ENCODE results near the gene JCHAIN.
"Not testable (repeated sequence)": the region's sequence is repeated elsewhere in the genome, so short reads cannot be mapped to it uniquely, and the experiment has no call there.

Gene JCHAIN

DNA sequence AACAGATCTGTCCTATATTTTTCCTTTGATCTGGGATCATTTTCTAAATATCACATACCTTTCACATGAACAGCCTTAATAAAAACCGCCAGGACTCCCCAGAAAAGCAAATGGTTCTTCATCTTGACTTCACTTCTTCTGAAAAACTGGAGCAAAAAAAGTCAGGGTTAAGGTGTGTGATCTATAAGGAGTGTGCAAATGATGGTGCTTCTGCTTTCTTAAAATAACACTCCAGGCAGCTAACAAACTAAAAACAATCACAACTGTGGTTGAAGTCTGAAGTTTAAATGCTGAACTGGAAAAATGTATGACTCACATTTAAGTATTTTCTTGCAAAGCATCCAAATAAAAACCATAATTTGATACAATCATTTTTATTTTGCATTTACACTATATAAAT, at the start of gene JCHAIN:
TSS of gene JCHAIN (minus strand) at position 140 of the 400 bp plus-strand sequence. CDS start at position 122, 18 bp downstream.
- DNase-seq (ENCODE audit: low spot score), result no peak

DNA sequence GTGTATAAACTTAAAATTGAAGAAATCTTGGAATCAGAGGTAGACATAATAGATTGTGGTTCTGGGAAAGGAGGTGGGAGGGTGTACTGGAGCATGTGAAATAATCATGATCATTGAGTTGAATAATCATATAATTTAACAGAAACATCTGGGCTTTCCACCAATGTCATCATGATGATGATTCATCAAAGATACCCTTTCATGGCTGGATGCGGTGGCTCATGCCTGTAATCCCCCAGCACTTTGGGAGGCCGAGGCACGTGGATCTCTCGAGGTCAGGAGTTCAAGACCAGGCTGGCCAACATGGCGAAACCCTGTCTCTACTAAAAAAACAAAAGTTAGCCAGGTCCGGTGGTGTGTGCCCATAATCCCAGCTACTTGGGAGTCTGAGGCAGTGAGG, 48.8 kb upstream of the JCHAIN start:
- peak; percentile 80 for DNase-seq (ENCODE audit: low spot score)

DNA sequence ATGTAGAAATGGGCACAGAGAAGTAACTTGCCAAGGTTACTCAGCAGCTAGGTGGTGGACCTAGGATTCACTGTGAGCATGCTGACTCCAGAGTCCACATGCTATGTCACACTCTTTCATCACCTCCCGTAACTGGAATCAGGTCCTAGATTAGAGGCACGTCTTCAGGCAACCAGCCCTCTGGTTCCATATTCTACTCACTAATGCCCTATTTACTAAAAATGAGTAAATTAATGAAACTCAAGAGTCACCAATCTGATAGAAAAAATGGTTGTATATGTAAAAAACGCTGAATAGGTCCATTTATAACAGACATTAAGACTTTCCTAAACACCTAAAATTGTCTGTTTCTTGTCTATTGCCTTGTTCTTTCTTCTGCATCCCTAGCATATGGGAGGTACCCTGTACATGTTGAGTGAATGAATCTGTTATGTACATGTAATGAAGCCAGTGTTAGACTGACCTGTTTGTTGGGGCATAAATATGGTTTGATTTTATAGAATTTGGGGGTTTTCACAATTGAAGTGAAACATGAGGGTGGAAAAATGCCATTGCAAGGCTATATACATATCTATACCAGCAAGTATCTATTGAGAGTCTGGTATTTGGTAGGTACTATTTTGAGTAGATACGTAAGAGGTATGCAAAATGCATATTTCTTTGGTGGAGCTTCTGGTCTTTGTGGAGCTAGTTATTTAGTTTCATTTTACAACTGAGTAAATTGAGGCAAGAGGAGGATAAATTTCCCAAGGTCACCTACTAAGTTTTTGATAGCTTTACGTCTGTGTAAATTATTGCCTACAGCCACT, 48.0 kb upstream of the JCHAIN start:
- DNase-seq (ENCODE audit: low spot score), result peak; percentile 68

DNA sequence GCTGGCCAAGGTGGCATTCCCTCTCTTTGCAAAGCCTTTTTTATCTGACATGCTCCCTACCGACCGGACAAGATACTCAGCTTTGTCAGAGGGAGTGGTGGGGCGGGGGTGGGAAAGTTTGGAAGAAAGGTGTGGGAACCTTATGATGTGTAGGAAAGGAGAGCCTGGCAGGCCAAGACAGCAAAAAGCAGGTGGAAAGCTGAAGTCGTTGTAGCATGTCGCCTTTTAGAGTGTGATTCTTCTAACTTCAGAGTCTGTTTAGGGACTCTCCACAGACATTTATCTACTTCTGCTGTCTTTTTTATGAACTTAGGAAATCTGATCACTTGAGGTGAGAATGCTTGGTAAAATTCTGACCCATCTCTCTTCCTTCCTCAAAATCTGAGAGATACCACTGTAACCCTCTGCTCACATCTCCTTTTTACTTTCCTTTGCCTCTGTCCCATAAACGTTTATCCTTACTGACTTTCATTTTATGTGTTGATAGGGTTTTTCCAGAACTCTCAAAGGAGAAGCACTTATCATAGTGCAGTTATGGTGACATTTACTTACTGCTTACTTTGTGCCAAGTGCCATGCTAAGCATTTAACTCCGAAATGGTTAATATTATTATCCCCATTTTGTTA, 47.3 kb upstream of the JCHAIN start:
- no peak for DNase-seq (ENCODE audit: low spot score)

DNA sequence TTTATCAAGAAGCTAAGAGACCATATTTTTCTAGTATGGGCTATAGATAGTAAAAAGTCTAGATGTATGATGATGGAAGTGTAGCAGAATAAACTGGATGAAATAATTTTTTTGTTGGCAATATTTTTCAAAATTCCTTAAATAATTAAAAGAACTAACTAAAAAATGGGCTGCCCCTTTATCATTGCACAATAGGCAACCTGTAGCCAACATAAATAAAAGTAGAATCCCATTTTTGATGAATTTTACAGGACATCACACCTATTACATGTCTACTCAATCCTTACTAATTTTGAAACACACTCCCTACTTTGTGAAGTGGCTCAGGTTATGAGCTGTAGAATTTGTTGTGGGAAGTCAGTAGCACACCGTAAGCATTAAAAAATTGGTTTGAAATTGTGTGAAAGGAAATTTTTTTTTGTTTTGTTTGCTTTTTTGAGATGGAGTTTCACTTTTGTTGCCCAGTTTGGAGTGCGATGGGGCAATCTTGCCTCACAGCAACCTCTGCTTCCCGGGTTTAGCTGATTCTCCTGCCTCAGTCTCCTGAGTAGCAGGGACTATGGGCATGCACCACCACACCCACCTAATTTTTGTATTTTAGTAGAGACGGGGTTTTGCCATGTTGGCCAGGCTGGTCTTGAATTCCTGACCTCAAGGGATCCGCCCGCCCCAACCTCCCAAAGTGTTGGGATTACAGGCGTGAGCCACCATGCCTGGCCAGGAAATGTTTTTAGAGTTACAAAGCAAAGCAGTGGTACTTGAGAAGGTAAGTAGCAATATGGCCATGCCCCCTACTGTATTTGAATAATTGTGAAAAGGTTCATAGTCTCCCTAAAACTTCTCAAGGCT, 46.5 kb upstream of the JCHAIN start:
- DNase-seq (ENCODE audit: low spot score), result no peak

DNA sequence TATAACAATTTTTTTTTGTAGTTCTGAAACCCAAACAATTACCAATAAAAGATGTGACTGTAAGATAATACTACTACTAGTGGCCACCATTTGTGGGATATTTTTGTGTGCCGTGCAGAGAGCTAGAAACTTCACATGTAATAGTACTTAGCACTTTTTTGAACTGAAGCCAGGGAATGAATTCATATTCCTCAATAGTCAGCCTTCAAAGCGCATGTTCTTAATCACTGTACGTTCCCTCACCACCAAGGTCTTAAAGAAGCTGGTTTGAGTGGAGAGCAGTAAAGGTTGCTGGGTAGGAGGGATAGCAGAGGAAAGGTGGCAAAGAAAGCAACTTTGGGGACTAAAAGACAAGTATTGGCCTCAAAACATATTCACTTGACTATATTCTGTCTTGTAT, 45.8 kb upstream of the JCHAIN start:
- no peak for DNase-seq (ENCODE audit: low spot score)

DNA sequence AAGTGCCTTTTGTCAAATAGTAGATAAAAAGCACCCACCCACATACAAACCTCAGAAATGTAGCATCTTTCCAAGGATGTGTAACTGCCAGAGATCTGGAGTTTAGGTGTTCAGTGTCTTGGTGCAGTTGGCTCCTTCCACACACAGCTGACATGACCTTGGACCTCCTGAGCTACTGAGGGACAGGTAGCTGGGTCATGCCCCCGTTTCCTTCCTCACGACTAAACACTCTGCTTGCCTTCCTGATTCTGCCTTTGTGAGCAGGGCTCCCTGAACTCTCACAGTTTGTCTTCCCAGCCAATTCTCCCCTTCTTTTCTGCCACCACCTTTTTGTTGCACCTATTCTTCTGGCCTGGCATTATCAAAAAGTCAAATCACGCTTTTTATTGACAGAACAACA, 45.3 kb upstream of the JCHAIN start:
- no peak for DNase-seq (ENCODE audit: low spot score)

DNA sequence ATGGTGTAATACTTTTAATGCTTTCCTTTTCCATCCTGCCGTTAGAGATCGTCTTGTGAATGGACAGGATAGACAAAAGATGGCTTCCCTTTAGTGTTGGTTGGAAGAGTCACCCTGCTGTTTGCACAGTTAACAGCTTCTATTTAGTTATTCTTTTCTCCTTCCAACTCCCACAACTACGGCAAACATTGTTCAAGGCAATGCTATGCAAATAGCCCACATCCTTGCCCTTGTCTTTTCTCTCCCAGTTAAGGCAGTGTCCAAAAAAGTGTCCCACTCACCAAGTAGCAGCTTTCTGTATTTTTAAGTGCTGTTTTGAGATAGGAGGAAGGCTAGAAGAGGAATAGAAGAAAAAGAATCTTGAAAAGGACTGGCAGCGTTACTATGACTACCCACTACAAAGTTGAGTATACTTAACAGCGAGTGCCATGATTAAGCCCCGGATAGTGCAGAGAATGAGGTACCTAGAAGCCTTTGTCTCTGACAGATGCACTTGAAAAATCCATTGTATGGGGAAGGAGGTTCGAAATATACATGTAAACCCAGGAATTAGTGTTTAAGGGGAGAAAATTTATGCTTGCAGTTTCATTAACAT, 43.4 kb upstream of the JCHAIN start:
- DNase-seq (ENCODE audit: low spot score), result peak; percentile 17

DNA sequence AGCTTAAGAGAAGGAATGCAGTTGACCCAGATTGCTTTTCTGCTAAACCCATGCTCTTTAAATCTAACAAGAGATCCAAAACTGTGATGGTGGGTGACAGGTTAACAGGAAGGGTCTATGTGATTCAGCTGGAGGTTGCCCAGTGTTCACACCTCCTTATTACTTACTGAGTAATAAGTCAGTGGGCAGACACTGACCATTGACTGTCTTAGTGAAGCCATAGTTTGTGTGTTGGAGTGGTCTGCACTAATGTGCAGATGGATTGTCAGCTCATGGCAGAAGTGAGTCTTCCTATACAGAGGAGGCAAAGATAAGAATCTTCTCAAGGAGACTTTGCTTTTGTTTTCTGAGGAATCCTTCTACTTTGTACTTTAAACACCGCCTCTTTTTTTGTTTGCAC, 40.2 kb upstream of the JCHAIN start:
- peak; percentile 50 for DNase-seq (ENCODE audit: low spot score)

DNA sequence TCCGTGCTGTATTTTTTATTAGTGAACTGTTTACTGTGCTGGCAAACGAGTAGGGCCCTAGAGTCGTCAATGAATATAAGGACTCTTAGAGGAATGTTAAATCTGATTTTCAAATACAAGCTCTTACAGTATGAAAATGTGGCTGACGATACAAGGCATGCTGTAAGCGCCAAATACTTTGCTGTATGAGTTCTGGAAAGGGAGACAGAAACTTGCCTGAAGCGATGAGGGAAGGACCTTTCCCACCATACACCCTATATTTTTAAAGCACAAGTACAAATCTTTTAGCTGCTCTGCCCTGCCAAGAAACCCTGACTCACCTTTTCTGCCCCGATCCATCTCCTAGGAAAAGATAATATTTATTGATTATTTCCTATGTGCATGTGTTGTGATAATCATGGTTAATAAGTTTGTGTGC, 39.7 kb upstream of the JCHAIN start:
- DNase-seq (ENCODE audit: low spot score), result peak; percentile 14

DNA sequence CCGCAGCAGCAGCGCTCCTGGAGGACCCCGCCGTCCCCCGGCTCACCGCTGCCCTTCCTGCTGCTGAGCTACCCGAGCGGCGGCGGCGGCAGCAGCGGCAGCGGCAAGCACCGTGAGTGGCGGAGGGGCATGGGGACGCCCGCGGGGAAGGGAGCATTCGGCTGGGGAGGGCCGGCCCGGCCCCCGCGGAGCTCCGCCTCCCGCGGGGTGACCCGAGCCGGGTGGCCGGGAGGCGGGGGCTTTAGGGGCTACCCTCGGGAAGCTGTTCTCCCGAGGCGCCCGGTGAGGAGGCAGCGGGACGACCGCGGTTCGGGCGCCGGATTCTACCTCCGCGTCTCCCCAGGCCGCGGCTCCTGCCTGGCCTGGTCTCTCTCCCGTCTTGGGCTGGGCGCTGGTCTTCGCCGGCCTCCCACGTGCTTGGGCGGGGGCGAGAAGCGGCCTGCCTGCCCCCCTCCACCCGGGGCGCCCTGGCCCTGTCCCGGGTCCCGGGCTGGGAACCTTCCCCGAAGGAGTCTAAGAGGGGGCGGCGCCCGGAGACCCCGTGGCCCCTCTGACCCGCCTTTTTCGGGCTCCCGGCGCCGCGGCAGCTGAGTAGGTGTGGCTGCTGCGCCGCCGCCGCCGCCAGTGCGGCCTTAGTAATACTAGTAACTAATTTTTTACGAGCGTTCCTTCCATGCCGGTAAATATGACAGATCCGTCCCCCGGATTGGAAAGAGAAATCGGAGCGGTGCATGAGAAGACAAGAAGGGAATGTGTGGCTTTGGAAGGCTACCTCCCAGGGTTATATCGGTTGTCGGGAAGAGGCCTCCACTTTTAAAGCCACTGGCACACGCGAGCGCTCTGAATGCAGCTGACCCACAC, 39.1 kb upstream of the JCHAIN start:
- DNase-seq (ENCODE audit: low spot score), result peak; percentile 77

DNA sequence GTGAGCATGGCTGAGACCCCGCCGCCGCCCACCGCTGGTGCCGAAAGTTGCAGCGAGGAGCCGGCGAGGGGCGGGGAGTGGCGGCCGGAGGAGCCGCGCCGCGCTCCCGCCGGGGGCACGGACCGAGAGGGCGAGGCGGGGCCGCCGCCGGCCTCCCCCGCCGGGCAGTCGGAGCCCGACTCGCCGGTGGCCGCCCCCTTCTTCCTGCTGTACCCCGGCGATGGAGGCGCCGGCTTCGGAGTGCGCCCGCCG, 38.5 kb upstream of the JCHAIN start:
- no peak for DNase-seq (ENCODE audit: low spot score)

DNA sequence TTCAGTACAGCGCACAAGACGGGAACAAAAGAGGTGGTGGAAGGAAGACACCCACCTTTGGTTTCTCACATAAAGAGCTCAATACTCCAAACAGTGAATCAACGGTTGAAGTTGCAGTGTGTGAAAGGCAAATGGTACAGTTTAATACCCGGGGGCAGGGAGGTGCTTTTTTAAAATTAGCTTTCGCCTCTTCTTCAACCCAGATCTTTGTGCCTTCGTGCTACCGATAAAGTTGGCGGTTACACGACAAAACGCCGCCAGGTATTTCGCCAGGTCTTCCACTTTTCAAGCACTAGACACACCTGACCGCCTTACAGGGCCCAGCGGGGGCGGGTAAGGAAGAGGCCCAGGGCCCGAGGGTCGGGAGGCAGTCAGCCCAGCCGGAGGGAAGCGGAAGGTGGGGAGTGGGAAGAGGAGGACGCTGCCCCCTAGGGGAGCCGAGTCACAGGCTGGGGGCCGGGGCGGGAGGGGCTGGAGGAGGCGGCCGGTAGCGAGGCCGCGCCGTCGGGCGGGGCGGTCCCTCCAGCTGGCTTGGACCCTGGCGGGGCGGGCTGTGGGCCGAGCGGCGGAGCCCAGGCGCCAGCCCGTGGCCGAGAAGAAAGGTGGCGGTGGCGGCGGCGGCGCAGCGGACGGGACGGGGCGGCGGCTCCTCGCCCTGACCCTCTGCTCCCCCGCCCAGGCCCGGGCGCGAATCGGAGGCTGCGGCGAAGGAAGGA, 38.1 kb upstream of the JCHAIN start:
- peak; percentile 83 for DNase-seq (ENCODE audit: low spot score)

DNA sequence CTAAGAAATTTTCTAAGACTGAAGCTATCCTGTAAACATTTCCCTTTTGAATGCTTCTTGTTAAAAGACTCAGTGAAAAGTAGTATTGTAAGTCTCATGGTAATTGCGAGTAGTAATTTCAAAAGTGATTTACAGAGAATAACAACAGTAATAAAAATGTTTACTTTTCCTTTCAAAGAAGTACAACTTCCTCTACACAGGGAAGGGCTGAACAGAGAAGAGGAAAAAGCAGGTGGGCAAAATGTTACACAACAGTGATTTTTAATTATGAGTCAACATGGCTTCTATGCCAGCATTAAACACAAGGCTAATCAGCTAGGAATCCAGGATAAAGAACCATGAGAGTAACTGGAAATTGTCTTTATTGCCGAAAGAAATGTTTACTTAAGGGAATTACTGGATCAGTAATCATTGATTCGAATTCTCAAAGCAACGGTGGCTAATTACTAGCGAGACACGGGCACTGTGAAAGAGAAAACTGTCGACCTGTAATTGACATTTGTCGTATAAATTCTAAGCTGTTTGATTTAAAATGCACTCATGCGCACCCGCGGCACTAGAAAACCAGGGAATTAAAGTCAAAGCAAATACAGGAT, 37.4 kb upstream of the JCHAIN start:
- peak; percentile 79 for DNase-seq (ENCODE audit: low spot score)

DNA sequence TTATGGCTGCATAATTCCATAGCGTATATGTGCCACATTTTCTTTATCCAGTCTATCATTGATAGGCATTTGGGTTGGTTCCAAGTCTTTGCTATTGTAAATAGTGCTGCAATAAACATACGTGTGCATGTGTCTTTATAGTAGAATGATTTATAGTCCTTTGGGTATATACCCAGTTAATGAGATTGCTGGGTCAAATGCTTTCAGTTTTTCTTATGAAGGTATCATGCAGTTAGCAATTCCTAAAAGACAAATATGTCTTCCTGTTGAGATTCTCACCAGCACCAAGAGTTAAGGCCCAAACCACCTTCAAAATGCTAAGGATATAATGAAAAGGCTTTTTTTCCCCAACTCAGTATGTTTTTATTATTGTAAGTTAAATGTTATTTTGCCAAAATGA, 36.3 kb upstream of the JCHAIN start:
- not testable (repeated sequence) for DNase-seq (ENCODE audit: low spot score)

DNA sequence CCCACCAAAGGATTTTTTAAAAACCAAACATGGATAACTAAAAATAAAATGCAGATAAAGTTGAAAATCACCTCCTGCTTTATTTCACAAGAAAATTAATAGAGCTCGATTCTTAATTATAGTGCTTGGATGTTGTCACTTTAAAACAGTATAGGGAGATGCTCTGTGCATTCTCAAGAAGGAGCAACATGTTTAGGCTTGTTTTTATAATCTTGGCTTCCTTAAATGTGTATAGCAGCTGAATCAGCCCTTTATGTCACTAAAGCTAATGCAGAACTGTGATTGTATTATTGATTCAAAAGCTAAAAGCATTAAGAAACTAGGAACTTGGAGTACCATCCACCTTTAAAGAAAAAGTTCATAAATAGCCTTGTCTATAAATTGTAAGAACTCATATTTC, 35.0 kb upstream of the JCHAIN start:
- DNase-seq (ENCODE audit: low spot score), result no peak

DNA sequence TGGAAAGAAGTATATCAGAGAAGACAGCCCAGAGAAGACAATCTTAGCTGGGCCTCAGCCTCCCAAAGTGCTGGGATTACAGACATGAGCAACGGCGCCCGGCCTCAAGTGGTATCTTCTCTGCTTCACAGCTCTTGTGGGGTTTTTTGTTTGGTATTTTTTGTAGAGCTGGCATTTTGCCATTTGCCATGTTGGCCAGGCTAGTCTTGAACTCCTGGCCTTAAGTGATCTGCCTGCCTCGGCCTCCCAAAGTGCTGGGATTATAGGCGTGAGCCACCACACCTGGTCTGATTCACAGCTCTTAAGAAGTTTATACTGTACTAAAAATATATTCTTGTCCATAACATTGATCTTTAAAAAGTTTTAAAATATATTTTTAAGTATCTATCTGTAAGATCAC, 34.4 kb upstream of the JCHAIN start:
- DNase-seq (ENCODE audit: low spot score), result no peak

DNA sequence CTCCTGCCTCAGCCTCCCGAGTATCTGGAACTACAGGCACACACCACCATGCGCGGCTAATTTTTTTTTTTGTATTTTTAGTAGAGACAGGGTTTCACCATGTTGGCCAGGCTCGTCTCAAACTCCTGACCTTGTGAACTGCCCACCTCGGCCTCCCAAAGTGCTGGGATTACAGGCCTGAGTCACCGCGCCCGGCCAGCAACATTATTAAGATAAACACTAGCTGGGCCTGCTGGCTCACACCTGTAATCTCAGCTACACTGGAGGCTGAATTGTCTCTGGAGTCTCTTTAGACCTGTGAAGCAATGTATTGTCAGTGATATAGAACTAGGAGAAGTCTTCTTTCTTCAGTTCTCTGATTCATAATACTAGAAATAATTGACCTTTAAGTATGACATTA, 32.1 kb upstream of the JCHAIN start:
- DNase-seq (ENCODE audit: low spot score), result not testable (repeated sequence)

DNA sequence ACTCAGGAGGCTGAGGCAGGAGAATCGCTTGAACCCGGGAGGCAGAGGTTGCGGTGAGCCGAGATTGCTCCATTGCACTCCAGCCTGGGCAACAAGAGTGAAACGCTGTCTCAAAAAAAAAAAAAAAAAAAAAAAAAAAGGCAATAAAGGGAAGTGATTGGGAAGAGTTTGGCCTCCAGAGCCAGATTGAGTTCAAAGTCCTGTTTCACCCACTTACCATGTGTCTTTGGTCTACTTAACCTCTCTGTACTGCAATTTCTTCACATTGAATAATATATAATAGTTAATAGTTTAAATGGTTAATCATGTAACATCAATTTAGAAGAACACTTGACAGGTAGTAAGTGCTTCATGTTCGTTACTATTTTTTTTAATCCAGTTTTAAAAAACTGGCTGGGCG, 28.3 kb upstream of the JCHAIN start:
- not testable (repeated sequence) for DNase-seq (ENCODE audit: low spot score)

DNA sequence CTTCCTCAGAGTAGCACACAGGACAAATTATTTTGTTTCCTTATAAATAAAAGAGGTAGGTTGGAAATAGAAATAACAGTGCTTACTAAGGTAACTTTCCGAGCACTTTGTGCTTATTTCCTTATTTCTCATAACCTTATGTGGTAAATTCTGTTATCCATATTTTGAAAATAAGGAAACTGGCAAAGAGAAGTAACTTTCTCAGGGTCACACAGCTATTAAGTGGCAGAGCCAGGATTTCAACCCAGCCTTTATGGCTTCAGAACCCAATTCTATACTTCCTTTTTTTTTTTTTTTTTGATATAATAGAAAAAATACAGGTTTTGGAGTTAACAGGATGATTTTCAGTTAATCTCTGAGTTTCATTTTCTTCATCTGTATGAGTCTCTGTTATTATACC, 25.4 kb upstream of the JCHAIN start:
- DNase-seq (ENCODE audit: low spot score), result no peak

DNA sequence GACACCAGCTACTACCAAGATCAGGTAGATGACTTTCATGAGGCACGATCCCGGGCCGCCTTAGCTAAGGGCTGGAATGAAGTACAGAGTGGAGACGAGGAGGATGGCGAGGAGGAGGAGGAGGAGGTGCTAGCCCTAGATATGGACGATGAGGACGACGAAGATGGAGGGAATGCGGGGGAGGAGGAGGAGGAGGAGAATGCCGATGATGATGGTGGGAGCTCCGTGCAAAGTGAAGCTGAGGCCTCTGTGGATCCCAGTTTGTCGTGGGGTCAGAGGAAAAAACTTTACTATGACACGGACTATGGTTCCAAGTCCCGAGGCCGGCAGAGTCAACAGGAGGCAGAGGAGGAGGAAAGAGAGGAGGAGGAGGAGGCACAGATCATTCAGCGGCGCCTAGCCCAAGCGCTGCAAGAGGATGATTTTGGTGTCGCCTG, 22.5 kb upstream of the JCHAIN start:
- DNase-seq (ENCODE audit: low spot score), result no peak
